GM18858 (cell line): ENCODE data around the gene NLRP3.
"Not testable (repeated sequence)": the region's sequence is repeated elsewhere in the genome, so short reads cannot be mapped to it uniquely, and the experiment has no call there.

Experiments
- ATAC-seq: cut with Tn5 transposase; IDR thresholded peaks from one replicate; pipeline ENCODE4 v1.9.1; 2021; ENCODE audit not compliant: unreplicated experiment

Gene NLRP3

GRCh38 chr1:247390116-247390791 lies 25.7 kb upstream of the NLRP3 start:
- peak; percentile 99 for ATAC-seq

DNA sequence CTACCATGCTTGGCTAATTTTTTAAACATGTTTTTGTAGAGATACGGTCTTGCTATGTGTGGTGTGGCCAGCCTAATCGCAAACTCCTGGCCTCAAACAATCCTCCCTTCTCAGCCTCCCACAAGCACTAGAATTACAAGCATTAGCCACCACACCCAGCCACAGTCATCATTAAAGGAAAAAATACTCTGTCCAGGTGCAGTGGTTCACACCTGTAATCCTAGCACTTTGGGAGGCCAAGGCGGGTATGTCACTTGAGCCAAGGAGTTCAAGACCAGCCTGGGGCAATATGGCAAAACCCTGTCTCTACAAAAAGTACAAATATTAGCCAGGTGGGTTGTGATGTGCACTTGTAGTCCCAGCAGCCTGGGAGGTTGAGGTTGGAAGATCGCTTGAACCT lies 25.0 kb upstream of the NLRP3 start:
- no peak for ATAC-seq

DNA sequence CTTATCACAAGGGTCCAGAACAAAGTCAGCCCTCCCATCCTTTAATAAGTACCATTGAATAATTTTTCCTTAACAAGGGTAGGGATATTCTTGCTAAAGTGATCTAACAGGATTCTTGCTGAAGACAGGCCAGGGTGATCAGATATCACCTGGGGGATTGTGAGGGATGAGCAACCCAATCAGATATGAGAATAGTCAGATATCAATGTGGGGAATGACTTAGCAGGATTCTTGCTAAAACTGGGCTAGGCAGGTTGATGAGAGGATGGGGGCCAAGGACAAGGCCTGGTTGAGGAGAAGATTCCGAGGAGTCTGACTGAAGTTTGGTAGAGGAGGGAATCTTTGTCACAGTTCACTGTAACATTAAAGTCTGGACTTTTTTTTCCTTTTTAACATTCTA lies 23.9 kb upstream of the NLRP3 start:
- no peak for ATAC-seq

- ATAC-seq: not testable (repeated sequence)
These were observed 20.9 kb upstream of the NLRP3 start for GRCh38 chr1:247395075-247395474.

DNA sequence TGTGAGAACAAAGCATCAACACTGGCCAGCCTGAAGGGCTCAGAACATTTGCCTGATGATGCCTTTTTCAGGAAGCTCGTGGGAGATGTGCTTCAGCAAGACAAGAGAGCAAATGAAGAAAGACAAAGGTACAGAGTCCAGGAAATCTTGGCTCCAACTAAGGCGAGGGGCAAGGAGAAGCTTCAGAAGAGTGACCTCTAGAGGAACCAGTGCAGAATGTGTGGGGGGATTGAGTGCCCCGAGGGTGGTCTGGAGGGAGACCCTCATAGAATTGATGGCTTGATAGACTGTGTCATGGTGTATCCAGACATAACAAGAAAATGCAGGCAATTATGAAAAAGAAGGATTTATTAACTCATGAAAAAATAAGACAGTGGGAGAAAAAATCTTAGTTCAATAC lies 15.3 kb upstream of the NLRP3 start:
- ATAC-seq: no peak

DNA sequence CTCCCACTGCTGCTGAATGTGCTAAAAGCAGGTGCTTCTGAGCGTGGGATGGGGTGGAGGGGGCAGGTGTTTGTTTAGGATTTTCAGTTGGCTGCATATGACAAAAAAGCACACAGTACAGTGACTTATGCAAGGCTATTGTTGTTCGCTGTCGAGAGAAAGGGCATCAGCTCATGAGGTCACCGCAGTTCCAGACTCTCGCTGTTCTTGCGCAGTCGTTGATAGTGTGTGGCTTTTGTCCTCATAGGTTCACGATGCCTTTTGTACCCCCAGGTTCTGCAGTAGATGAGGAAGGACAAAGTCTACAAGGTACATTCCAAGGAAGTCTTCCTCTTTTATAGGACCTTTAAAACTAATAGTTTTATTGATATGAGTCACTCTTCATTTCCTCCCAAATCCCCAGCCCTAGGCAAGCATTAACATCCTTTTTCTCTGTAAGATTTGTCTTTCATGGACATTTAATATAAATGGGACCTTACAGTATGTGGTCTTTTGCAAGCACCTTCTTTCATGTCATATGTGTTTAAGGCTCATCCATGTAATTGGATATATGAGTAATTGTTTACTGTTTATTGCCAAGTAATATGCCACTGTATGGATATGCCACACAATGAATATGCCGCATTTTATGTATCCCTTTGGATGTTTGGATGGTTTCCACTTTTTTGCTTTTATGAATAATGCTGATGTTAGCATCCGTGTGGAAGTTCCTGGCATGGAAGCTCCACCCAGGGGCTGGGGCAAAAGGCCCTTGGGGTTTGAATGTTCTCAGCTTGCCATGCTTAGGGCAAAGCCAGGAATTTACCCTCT lies 14.5 kb upstream of the NLRP3 start:
- no peak for ATAC-seq

DNA sequence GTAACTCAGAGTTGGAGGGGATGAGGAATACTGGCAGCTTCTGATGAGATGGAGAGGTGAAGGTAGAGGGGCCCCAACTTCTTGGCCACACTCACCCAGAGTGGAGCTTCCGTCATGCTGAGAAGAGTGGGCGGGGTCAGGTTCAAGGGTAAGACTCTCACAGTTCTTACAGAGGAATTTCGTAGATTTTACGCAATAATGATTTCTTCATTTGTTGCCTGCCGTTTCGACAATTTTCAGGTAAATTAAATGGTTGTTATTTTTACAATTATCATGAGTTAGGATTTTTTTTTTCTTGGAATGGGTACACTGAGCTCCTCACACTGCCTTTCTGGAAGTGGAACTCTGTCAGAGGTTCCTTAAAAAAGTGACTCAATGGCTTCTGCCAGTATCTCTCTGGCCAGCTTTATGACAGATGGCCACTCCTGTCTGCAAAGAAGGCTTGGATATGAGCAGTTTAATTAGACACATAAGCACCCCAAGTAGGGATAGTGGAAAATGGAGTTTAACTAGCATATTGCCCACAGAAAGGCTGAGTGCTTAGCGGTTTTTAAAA lies 13.8 kb upstream of the NLRP3 start:
- no peak for ATAC-seq

DNA sequence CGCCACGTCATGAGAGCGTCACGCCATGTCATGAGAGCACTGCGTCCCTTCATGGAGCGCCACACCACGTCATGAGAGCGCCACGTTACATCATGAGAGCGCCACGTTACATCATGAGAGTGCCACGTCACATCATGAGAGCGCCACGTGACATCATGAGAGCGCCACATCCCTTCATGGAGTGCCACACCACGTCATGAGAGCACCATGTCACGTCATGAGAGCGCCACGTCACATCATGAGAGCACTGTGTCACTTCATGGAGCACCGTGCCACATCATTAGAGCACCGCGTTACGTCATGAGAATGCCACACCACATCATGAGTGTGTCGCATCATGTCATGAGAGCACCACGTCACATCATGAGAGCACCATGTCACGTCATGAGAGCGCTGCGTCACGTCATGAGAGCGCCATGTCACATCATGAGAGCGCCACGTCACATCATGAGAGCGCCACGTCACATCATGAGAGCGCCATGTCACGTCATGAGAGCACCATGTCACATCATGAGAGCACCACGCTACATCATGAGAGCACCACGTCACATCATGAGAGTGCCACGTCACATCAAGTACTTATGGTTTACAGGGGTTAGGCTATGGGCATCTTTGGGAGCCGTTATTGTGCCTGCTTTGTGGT lies 9.8 kb upstream of the NLRP3 start:
- no peak for ATAC-seq

- ATAC-seq: peak; percentile 77
These were observed 8.8 kb upstream of the NLRP3 start for GRCh38 chr1:247407180-247407616.

DNA sequence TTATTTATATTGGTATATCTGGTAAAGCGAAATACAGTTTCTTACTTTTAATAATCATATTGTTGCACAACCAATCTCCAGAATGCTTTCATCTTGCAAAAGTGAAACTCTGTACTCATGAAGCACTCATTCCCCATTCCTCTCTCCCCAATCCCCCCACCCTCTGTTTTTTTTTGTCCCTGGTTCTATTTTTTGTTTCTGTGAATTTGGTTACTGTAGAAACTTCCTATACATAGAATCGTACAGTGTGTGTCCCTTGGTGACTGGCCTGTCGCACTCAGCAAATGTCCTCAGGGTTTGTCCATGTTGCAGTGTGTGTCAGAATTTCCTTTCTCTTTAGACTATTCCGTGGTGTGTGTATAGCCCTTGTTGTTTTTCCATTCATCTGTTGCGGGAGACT lies 7.9 kb upstream of the NLRP3 start:
- ATAC-seq: no peak

- ATAC-seq: peak; percentile 82
These were observed 6.0 kb upstream of the NLRP3 start for GRCh38 chr1:247409869-247410544.

- no peak for ATAC-seq
These were observed 4.2 kb upstream of the NLRP3 start for GRCh38 chr1:247411621-247412327.

GRCh38 chr1:247417831-247418230 lies 1.9 kb downstream of the NLRP3 start:
- no peak for ATAC-seq

DNA sequence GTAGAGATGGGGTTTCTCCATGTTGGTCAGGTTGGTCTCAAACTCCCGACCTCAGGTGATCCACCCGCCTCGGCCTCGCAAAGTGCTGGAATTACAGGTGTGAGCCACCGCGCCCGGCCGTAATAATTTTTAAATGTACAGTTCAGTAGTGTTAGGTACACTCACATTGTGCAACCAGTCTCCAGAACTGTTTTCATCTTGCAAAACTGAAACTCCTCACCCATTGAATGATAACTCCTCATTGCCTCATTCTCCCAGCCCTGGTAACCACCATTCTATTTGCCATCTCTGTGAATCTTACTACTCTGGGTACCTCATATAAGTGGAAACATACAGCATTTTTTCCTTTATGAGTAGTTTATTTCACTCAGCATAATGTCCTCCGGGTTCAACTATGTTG lies 3.4 kb downstream of the NLRP3 start:
- no peak for ATAC-seq

DNA sequence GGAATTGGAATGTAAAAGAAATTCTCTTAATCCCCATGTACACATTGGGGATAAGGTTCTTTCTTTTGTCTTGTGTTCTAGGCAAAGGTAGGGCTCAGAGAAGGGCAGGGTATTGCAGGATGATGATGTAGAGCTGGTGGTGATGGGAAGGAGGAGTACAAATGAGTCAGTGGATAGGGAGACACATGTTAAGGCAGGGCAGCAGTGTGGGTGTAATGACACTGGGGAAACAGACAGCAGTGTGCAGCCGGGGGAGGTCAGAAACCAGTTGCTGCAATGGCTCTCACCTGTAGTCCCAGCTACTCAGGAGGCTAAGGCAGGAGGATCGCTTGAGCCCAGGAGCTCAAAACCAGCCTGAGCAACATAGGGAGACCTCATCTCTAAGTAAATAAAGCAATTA lies 5.1 kb downstream of the NLRP3 start:
- no peak for ATAC-seq

GRCh38 chr1:247429496-247429895 lies 13.5 kb downstream of the NLRP3 start:
- no peak for ATAC-seq

- no peak for ATAC-seq
These were observed 14.5 kb downstream of the NLRP3 start for GRCh38 chr1:247430434-247430833.

GRCh38 chr1:247431643-247432042 lies 15.7 kb downstream of the NLRP3 start:
- ATAC-seq: no peak

DNA sequence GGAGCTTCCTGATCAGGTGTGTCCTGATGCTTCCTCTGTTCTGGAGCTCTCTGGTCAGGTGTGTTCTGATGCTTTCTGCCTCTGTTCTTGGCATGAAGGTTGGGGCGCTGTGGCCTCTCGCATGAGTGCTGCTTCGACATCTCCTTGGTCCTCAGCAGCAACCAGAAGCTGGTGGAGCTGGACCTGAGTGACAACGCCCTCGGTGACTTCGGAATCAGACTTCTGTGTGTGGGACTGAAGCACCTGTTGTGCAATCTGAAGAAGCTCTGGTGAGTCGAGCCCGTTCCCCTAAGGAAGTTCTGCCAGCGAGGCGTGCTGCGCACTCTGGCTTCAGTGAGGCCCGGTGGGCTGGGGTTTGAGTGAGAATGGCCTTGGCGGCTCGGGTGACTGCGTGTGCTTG lies 18.0 kb downstream of the NLRP3 start:
- no peak for ATAC-seq

GRCh38 chr1:247435030-247435758 lies 19.2 kb downstream of the NLRP3 start:
- peak; percentile 46 for ATAC-seq
